ENCODE data around the gene SPECC1L.

The SPECC1L gene

DNA sequence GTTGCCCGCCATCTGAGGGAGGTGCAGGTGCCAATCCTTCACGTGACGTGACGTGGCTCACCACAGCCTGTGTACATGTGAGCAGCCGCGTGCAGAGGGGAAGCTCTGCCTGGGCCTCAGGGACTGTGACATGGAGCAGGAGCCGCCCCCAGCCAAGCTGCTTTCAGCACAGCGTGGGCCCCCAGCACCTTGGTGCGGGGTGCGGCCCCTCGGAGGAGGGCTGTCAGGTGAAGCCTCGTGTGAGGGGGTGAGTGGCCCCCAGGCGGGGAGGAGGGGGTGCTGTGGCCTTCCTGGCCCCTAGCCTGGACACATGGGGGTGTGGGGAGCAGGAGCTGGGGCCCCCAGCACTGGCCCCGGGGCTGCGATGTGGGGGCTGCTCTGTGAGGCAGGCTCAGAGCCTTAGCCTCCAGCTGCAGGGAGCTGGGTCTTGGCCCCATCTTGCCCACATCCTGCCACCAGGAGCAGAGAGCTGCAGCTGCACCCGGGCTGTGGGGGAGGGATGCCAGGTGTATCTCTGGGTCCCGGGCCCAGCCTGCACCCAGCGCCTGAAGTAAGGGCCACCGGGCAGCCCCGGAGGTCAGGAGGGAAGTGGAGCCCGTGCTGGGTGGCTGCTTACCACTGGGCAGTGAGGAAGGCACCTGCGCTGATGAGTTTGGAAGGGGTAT is 157.0 kb downstream of the SPECC1L start, which contains the start of gene ADORA2A:
Gene ADORA2A, plus strand, starts transcription at position 100 of the 665 bp plus-strand sequence. CDS start 5,806 bp downstream, outside the sequence.
- TF ChIP-seq, protein P1, sequence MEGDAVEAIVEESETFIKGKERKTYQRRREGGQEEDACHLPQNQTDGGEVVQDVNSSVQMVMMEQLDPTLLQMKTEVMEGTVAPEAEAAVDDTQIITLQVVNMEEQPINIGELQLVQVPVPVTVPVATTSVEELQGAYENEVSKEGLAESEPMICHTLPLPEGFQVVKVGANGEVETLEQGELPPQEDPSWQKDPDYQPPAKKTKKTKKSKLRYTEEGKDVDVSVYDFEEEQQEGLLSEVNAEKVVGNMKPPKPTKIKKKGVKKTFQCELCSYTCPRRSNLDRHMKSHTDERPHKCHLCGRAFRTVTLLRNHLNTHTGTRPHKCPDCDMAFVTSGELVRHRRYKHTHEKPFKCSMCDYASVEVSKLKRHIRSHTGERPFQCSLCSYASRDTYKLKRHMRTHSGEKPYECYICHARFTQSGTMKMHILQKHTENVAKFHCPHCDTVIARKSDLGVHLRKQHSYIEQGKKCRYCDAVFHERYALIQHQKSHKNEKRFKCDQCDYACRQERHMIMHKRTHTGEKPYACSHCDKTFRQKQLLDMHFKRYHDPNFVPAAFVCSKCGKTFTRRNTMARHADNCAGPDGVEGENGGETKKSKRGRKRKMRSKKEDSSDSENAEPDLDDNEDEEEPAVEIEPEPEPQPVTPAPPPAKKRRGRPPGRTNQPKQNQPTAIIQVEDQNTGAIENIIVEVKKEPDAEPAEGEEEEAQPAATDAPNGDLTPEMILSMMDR (IDR thresholded peaks at IDR 0.05; ENCODE audit: low read depth, low read length): no peak
- DNase-seq (ENCODE audit: extremely low read depth, low read depth): no peak

- TF ChIP-seq, protein P1 (IDR thresholded peaks at IDR 0.05; ENCODE audit: low read depth, low read length): no peak
- no peak for DNase-seq (ENCODE audit: extremely low read depth, low read depth)
These were observed 158.2 kb downstream of the SPECC1L start for GRCh38 chr22:24428751-24429410.

- TF ChIP-seq, protein P1 (IDR thresholded peaks at IDR 0.05; ENCODE audit: low read depth, low read length): no peak
- no peak for DNase-seq (ENCODE audit: extremely low read depth, low read depth)
These were observed 159.1 kb downstream of the SPECC1L start for GRCh38 chr22:24429411-24430365.

DNA sequence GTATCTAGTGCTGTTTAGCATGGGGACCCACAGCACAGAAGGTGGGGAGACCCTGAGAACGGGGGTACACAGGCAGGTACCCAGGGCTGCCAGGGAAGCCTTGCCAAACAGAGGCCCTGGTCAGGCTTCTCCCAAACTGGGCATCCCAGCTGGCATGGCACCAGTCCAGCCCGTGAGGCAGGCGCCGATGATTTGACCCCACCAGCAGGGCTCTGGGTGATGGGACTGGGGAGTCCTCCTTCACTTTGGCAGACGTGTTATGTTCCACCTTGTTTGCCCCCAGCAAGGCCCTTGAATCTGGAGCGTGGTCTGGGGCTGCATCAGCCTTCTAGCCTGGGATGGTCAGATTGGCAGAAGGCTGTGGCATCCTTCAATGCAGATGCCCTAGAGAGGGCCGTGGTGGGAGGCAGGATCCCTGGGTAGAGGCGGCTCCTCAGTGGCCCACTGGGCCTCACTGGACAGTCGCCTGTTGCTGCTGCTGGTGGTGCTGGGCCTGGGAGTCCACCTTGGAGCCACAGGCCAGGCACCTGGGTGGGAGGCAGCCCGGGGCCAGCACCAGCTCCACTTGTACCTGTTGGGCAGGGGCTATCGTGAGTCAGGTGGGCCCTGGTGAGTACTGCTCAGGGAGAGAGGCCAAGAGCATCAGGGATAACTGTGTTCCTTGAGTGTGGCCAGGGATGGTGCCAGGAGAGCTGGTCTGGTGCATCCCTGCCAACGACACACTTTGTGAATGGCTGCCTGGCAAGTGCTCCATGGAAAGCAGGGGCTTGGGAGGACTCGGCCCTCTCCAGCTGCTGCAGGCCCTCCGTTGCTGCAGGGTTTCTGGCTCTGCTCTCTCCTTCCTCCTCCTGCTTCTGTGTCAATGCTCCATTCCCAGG is 160.0 kb downstream of the SPECC1L start:
- TF ChIP-seq, protein P1 (IDR thresholded peaks at IDR 0.05; ENCODE audit: low read depth, low read length): no peak
- no peak for DNase-seq (ENCODE audit: extremely low read depth, low read depth)

GRCh38 chr22:24431309-24432034 is 160.8 kb downstream of the SPECC1L start:
- TF ChIP-seq, protein P1 (IDR thresholded peaks at IDR 0.05; ENCODE audit: low read depth, low read length): no peak
- DNase-seq (ENCODE audit: extremely low read depth, low read depth): no peak
